Mucosa of rectum (tissue), 2 donors: Measurements from ENCODE around the gene HSPA1L.
A peak's percentile ranks its signal among the peaks of the same experiment; 100 is the strongest.
"Not testable (repeated sequence)": the region's sequence is repeated elsewhere in the genome, so short reads cannot be mapped to it uniquely, and the experiment has no call there.

Source experiments
- H3K27ac ChIP-seq, 2 donors: one replicate each; pipeline ENCODE4 v1.7.0; 2013; ENCODE audit warnings: inconsistent platforms in 2 of 2, low read depth in 2 of 2, low read length in 2 of 2
- H3K27me3 ChIP-seq, 2 donors: one replicate each; pipeline ENCODE4 v1.7.0; 2013; ENCODE audit warnings: low read length in 2 of 2; ENCODE audit not compliant: control insufficient read depth in 2 of 2, insufficient read depth in 2 of 2
- H3K36me3 ChIP-seq, 2 donors: one replicate each; pipeline ENCODE4 v1.7.0; 2013; ENCODE audit warnings: low read length in 2 of 2; ENCODE audit not compliant: control insufficient read depth in 2 of 2, insufficient read depth in 2 of 2
- H3K4me1 ChIP-seq, 2 donors: one replicate each; pipeline ENCODE4 v1.7.0; 2013; ENCODE audit warnings: low read length in 2 of 2, mild to moderate bottlenecking in 1 of 2; ENCODE audit not compliant: control insufficient read depth in 2 of 2, insufficient read depth in 2 of 2
- H3K4me3 ChIP-seq, 2 donors: one replicate each; pipeline ENCODE4 v1.7.0; 2013; ENCODE audit warnings: low read length in 2 of 2
- H3K9ac ChIP-seq, 2 donors: one replicate each; pipeline ENCODE4 v1.7.0; 2013; ENCODE audit warnings: low read length in 2 of 2, low read depth in 1 of 2, mild to moderate bottlenecking in 1 of 2
- H3K9me3 ChIP-seq, 2 donors: one replicate each; pipeline ENCODE4 v1.7.0; 2013; ENCODE audit warnings: low read length in 2 of 2; ENCODE audit not compliant: control insufficient read depth in 2 of 2
- donor health status: healthy.
- donor health status: Normal muscosa, but diverticular disease.

Gene HSPA1L

GRCh38 chr6:31815025-31815838 is at the start of gene HSPA1L, which contains the start of gene HSPA1A:
Gene HSPA1L (minus strand): TSS chr6:31815283. CDS start chr6:31811972, 3,311 bp downstream.
Gene HSPA1A (plus strand): TSS chr6:31815543. CDS start chr6:31815757, 214 bp downstream.
- H3K9me3 ChIP-seq, result no peaks in the 10 kb centered on the region
- peak within 1 kb of the TSS; percentile 80 to 83 for H3K9ac ChIP-seq
- H3K4me3 ChIP-seq, result peak within 1 kb of the TSS; percentile 76 to 84
- peak within 1 kb of the TSS; percentile 97 to 99 for H3K27ac ChIP-seq
- H3K36me3 ChIP-seq, result peaks cover 0 to 2% of the 10 kb centered on the region in 2 donors
- H3K27me3 ChIP-seq, result no peaks in the 10 kb centered on the region
- H3K4me1 ChIP-seq, result peaks cover 19 to 29% of the 10 kb centered on the region in 2 donors

- no peak overlapping the region for H3K27ac ChIP-seq
- no peak overlapping the region for H3K9ac ChIP-seq
- peaks cover 9% of the 10 kb centered on the region in 2 donors for H3K4me1 ChIP-seq
- H3K9me3 ChIP-seq, result no peaks in the 10 kb centered on the region
- H3K27me3 ChIP-seq, result no peaks in the 10 kb centered on the region
- H3K4me3 ChIP-seq, result no peak overlapping the region
- H3K36me3 ChIP-seq, result peaks cover 45 to 47% of the 10 kb centered on the region in 2 donors
Observed at GRCh38 chr6:31864818-31865204, 49.7 kb upstream of the HSPA1L start.

DNA sequence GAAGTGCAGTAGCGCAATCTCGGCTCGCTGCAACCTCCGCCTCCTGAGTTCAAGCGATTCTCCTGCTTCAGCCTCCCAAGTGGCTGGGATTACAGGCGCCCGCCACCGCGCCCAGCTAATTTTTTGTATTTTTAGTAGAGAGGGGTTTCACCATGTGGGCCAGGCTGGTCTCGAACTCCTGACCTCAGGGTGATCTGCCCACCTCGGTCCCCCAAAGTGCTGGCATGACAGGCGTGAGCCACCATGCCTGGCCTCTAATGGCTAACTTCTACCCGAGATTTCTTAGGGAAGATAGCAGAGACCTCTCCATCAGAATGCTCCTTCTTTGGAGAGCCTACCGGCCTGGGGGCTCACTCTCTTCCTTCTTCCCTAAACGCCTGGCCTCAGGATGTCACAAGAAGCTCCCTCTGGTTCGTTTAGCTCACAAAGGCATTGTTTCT is 49.1 kb upstream of the HSPA1L start:
- not testable (repeated sequence) for H3K9ac ChIP-seq, H3K27ac ChIP-seq
- peak overlapping the region; percentile 68 to 73 for H3K4me3 ChIP-seq

GRCh38 chr6:31862344-31863235 is 47.5 kb upstream of the HSPA1L start, which contains the start of gene NEU1:
Gene NEU1 (minus strand): TSS chr6:31862821. CDS start chr6:31862776, 45 bp downstream.
- Histone ChIP-seq H3K4me1 (peaks cover 9% of the 10 kb centered on the region in 2 donors), H3K36me3 (peaks cover 43 to 45% of the 10 kb centered on the region in 2 donors), H3K27me3 (no peaks in the 10 kb centered on the region)

More for the DNA sequence above, 49.1 kb upstream of the HSPA1L start:
- H3K4me1 ChIP-seq, H3K27me3 ChIP-seq, H3K9me3 ChIP-seq: not testable (repeated sequence)
- H3K36me3 ChIP-seq, result peaks cover 49 to 50% of the 10 kb centered on the region in 2 donors

GRCh38 chr6:31861919-31862343 is 46.8 kb upstream of the HSPA1L start:
- Histone ChIP-seq H3K4me3 (peak overlapping the region; percentile 89 to 90), H3K36me3 (peaks cover 41 to 50% of the 10 kb centered on the region in 2 donors), H3K27ac (peak overlapping the region in 1 of 2 donors; percentile 87), H3K9ac (peak overlapping the region; percentile 80 to 85), H3K4me1 (peaks cover 9% of the 10 kb centered on the region in 2 donors), H3K9me3 (no peaks in the 10 kb centered on the region), H3K27me3 (no peaks in the 10 kb centered on the region)

More at GRCh38 chr6:31862344-31863235, 47.5 kb upstream of the HSPA1L start, which contains the start of gene NEU1:
- peak within 1 kb of the TSS; percentile 89 to 90 for H3K4me3 ChIP-seq
- peak within 1 kb of the TSS; percentile 80 to 85 for H3K9ac ChIP-seq
- peak within 1 kb of the TSS; percentile 70 to 87 for H3K27ac ChIP-seq
- H3K9me3 ChIP-seq, result no peaks in the 10 kb centered on the region

DNA sequence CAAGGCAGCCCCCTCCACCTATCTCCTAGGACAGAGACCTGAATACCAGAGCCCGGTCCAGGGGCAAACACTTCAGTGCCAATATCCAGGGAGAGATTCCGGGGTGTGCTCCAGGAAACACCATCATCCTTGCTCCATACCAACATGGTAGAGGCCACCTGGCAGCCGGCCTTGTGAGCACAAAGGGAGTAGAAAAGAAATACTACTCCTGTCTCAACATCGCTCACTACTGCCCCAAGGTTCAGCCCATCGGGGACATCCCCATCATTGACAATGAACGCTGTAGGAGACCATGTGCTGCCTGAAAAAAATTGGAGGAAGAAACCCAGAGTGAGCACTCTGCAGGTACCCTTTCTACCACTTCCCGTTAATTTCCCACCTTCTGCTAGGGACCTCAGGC is 46.1 kb upstream of the HSPA1L start:
- Histone ChIP-seq H3K4me1 (peaks cover 9% of the 10 kb centered on the region in 2 donors), H3K27ac (no peak overlapping the region), H3K9me3 (no peaks in the 10 kb centered on the region), H3K27me3 (no peaks in the 10 kb centered on the region), H3K36me3 (peaks cover 38 to 49% of the 10 kb centered on the region in 2 donors), H3K4me3 (no peak overlapping the region), H3K9ac (no peak overlapping the region)

GRCh38 chr6:31860349-31860748 is 45.3 kb upstream of the HSPA1L start:
- Histone ChIP-seq H3K27ac (no peak overlapping the region), H3K4me3 (no peak overlapping the region), H3K4me1 (peaks cover 9% of the 10 kb centered on the region in 2 donors), H3K36me3 (peaks cover 30 to 42% of the 10 kb centered on the region in 2 donors), H3K9ac (no peak overlapping the region), H3K27me3 (no peaks in the 10 kb centered on the region), H3K9me3 (no peaks in the 10 kb centered on the region)

GRCh38 chr6:31859923-31860322 is 44.8 kb upstream of the HSPA1L start:
- H3K9ac ChIP-seq, result no peak overlapping the region
- H3K27ac ChIP-seq, result no peak overlapping the region
- no peak overlapping the region for H3K4me3 ChIP-seq
- peaks cover 26 to 38% of the 10 kb centered on the region in 2 donors for H3K36me3 ChIP-seq
- H3K9me3 ChIP-seq, result no peaks in the 10 kb centered on the region
- H3K4me1 ChIP-seq, result peaks cover 9% of the 10 kb centered on the region in 2 donors
- no peaks in the 10 kb centered on the region for H3K27me3 ChIP-seq

DNA sequence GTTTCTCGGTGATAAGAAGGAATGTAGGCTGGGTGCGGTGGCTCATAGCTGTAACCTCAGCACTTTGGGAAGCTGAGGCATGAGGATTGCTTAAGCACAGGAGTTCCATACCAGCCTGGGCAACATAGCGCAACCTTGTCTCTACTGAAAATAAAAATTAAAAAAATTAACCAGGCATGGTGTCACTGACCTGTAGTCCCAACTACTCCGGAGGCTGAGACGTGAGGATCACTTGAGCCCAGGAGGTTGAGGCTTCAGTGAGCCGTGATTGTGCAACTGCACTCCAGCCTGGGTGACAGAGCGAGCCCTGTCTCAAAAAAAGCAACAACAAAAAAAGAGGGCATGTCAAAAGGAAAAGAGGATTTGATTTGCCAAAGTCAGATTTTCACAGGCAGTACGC is 43.6 kb upstream of the HSPA1L start:
- Histone ChIP-seq H3K4me3 (no peak overlapping the region), H3K27me3 (no peaks in the 10 kb centered on the region), H3K36me3 (peaks cover 22 to 33% of the 10 kb centered on the region in 2 donors), H3K9ac (no peak overlapping the region), H3K27ac (no peak overlapping the region), H3K4me1 (peaks cover 9% of the 10 kb centered on the region in 2 donors), H3K9me3 (no peaks in the 10 kb centered on the region)
